DOHH2 (cell line): ENCODE results near the gene METTL5.

Source experiments
- H3F3A ChIP-seq: fragments of 200-600 bp; sonication (generic), shearing (Covaris generic); 2 replicates; pipeline ENCODE4 v1.6.0; 2016; ENCODE audit warnings: antibody characterized with exemption, mild to moderate bottlenecking; ENCODE audit not compliant: control insufficient read depth, insufficient read depth
- H3K27ac ChIP-seq: fragments of 200-600 bp; sonication (generic); 2 replicates; pipeline ENCODE4 v1.5.1; 2014; ENCODE audit warnings: low read depth, mild to moderate bottlenecking, low read length, moderate library complexity
- H3K27me3 ChIP-seq: fragments of 200-600 bp; sonication (generic); 2 replicates; pipeline ENCODE4 v1.6.1; 2014; ENCODE audit warnings: mild to moderate bottlenecking, low read length, mixed read lengths; ENCODE audit not compliant: control insufficient read depth
- H3K36me3 ChIP-seq: fragments of 200-600 bp; sonication (generic); 2 replicates; pipeline ENCODE4 v1.6.1; 2014; ENCODE audit warnings: mild to moderate bottlenecking, low read length, moderate library complexity, mixed read lengths; ENCODE audit not compliant: control insufficient read depth
- H3K4me1 ChIP-seq: fragments of 200-600 bp; sonication (generic); 2 replicates; pipeline ENCODE4 v1.6.1; 2014; ENCODE audit warnings: mild to moderate bottlenecking, low read length, mixed read lengths; ENCODE audit not compliant: control insufficient read depth
- H3K4me2 ChIP-seq: fragments of 200-600 bp; sonication (generic); 2 replicates; pipeline ENCODE4 v1.6.0; 2014; ENCODE audit warnings: mild to moderate bottlenecking, low read length, moderate library complexity
- H3K4me3 ChIP-seq: fragments of 200-600 bp; sonication (generic); 2 replicates; pipeline ENCODE4 v1.5.1; 2014; ENCODE audit warnings: mild to moderate bottlenecking, low read length, mixed read lengths
- H3K79me2 ChIP-seq: fragments of 200-600 bp; sonication (generic); 2 replicates; pipeline ENCODE4 v1.6.1; 2014; ENCODE audit warnings: mild to moderate bottlenecking, low read length, mixed read lengths; ENCODE audit not compliant: control insufficient read depth
- H3K9me2 ChIP-seq: fragments of 200-600 bp; sonication (generic); replicated peaks from 2 replicates; pipeline ENCODE4 v1.6.1; 2014; ENCODE audit warnings: mild to moderate bottlenecking, low read length, mixed read lengths; ENCODE audit not compliant: control insufficient read depth
- H3K9me3 ChIP-seq: fragments of 200-600 bp; sonication (generic); 2 replicates; pipeline ENCODE4 v1.6.1; 2014; ENCODE audit warnings: antibody characterized with exemption, low read length, mixed read lengths; ENCODE audit not compliant: control insufficient read depth, insufficient read depth
- H4K20me1 ChIP-seq: fragments of 200-600 bp; sonication (generic); 2 replicates; pipeline ENCODE4 v1.6.0; 2014; ENCODE audit warnings: low read depth, mild to moderate bottlenecking, antibody characterized with exemption, low read length, moderate library complexity; ENCODE audit not compliant: control insufficient read depth, insufficient read depth
- CTCF ChIP-seq: fragments of 200-600 bp; sonication (generic); IDR thresholded peaks from one replicate; pipeline ENCODE4 v1.5.1; 2014; ENCODE audit warnings: antibody characterized with exemption, mild to moderate bottlenecking, low read depth, low read length; ENCODE audit not compliant: poor library complexity, severe bottlenecking
- EZH2phosphoT487 ChIP-seq: fragments of 200-600 bp; sonication (generic); IDR thresholded peaks from 2 replicates; pipeline ENCODE4 v1.6.1; 2017; ENCODE audit warnings: borderline replicate concordance, mild to moderate bottlenecking, antibody characterized with exemption, low read length, moderate library complexity, mixed read lengths

The METTL5 gene

DNA sequence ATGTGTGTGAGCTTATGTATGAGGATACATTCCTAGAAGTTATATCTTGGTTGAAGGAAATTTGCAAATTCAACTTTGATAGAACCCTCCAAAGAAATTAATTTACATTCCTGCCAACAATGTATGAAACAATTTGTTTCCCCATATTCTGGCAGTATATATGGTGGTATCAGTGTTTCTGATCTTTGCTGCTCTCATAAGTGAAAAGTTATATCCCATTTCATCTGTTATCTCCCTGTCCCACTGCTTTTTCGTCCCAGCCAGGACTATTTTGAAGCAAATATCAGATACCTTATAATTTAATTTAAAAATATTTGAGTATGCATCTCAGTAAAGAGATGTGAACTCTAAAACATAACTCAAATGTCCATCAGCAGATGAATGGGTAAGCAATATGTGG lies 9.7 kb upstream of the METTL5 start:
- Histone ChIP-seq H3K27me3 (no peaks in the 10 kb centered on the region), H3F3A (no peaks in the 10 kb centered on the region), H3K79me2 (peaks cover 88% of the 10 kb centered on the region), H3K9me3 (no peaks in the 10 kb centered on the region), H4K20me1 (no peaks in the 10 kb centered on the region), H3K36me3 (peaks cover 5% of the 10 kb centered on the region; the same call in 1 of the 2 replicates), H3K4me3 (no peak overlapping the region), H3K4me2 (no peak overlapping the region), H3K27ac (no peak overlapping the region), H3K4me1 (no peaks in the 10 kb centered on the region), H3K9me2 (no peaks in the 10 kb centered on the region)
- TF ChIP-seq EZH2phosphoT487 (no peak), CTCF (no peak)

- Histone ChIP-seq H3K79me2 (peaks cover 74% of the 10 kb centered on the region), H3K4me1 (peaks cover 23% of the 10 kb centered on the region), H3K4me2 (peak overlapping the region; percentile 90), H3K27ac (no peak overlapping the region), H3K9me3 (no peaks in the 10 kb centered on the region), H3F3A (peaks cover 7% of the 10 kb centered on the region), H4K20me1 (peaks cover 14% of the 10 kb centered on the region), H3K36me3 (peaks cover 5% of the 10 kb centered on the region), H3K9me2 (no peaks in the 10 kb centered on the region), H3K4me3 (peak overlapping the region; percentile 92), H3K27me3 (no peaks in the 10 kb centered on the region)
- TF ChIP-seq CTCF (no peak), EZH2phosphoT487 (no peak)
These were observed 3.6 kb upstream of the METTL5 start for GRCh38 chr2:169828141-169828811.

- TF ChIP-seq EZH2phosphoT487 (no peak), CTCF (no peak)
- peaks cover 14% of the 10 kb centered on the region for H4K20me1 ChIP-seq
These were observed 2.8 kb upstream of the METTL5 start, which contains the start of gene UBR3 for GRCh38 chr2:169827272-169828140. UBR3 (plus strand) TSS chr2:169827454; CDS start chr2:169827508, 54 bp downstream.

More at GRCh38 chr2:169827272-169828140, 2.8 kb upstream of the METTL5 start, which contains the start of gene UBR3:
- peak within 1 kb of the TSS; percentile 90 for H3K4me2 ChIP-seq
- H3K9me3 ChIP-seq, result no peaks in the 10 kb centered on the region
- H3K27me3 ChIP-seq, result no peaks in the 10 kb centered on the region
- peaks cover 7% of the 10 kb centered on the region for H3F3A ChIP-seq
- H3K4me1 ChIP-seq, result peaks cover 30% of the 10 kb centered on the region
- H3K27ac ChIP-seq, result no peak within 1 kb of the TSS
- H3K36me3 ChIP-seq, result peaks cover 13% of the 10 kb centered on the region
- H3K4me3 ChIP-seq, result peak within 1 kb of the TSS; percentile 92
- H3K79me2 ChIP-seq, result peaks cover 74% of the 10 kb centered on the region
- H3K9me2 ChIP-seq, result no peaks in the 10 kb centered on the region
